HAP-1 (cell line): ENCODE results near the gene RABGAP1.

Experiments
- DNase-seq, 2 experiments: peaks; one replicate each; pipeline ENCODE4 v3.0.0-alpha.2; 2016 to 2020; ENCODE audit warnings: low spot score in 2 of 2
- H3K27me3 ChIP-seq: fragments of 250-450 bp; sonication (Bioruptor Pico); 2 replicates; pipeline ENCODE4 v1.5.1; 2020; ENCODE audit warnings: low read depth, mild to moderate bottlenecking, moderate library complexity
- H3K36me3 ChIP-seq: fragments of 250-450 bp; sonication (Bioruptor Pico); replicated peaks from 2 replicates; pipeline ENCODE4 v1.5.1; 2020; ENCODE audit warnings: mild to moderate bottlenecking
- H3K4me1 ChIP-seq: fragments of 250-450 bp; sonication (Bioruptor Pico); 2 replicates; pipeline ENCODE4 v1.5.1; 2020; ENCODE audit warnings: mild to moderate bottlenecking
- H3K4me3 ChIP-seq: fragments of 250-450 bp; sonication (Bioruptor Pico); 2 replicates; pipeline ENCODE4 v1.5.1; 2020; ENCODE audit warnings: mild to moderate bottlenecking, moderate library complexity
- H3K9me3 ChIP-seq: fragments of 250-450 bp; sonication (Bioruptor Pico); 2 replicates; pipeline ENCODE4 v1.5.1; 2020; ENCODE audit warnings: mild to moderate bottlenecking, moderate library complexity
- in situ Hi-C: fragments of 300-500 bp; cut with MboI; formaldehyde crosslinking; loops from 3 replicates; pipeline ENCODE4 v1.14.3; 2020; ENCODE audit warnings: low sequenced_read_pairs, inconsistent platforms, mixed read lengths

RABGAP1 gene

DNA sequence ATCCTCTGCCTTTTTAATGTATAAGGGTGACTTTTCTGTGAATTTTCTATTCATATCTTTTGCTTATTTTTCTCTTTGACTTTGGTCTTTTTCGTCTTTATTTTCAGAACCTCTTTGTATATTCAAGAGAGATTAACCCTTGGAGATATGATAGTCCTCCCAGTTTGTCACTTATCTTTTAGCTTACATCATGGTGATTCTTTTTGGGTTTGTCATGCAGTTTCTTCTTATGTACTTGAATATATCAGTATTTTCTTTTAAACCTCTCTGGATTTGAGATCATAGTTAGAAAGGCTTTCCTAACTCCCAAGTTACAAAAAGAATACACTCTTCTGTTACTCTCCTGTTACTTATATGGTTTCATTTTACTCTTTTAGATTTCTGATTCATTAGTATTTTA, 65.1 kb downstream of the RABGAP1 start:
- no peaks in the 10 kb centered on the region for H3K27me3 ChIP-seq
- in situ Hi-C loops, result no loop called here
- no peak for DNase-seq
- H3K9me3 ChIP-seq, result no peaks in the 10 kb centered on the region
- H3K4me1 ChIP-seq, result peaks cover 15% of the 10 kb centered on the region
- no peak overlapping the region for H3K4me3 ChIP-seq
- H3K36me3 ChIP-seq, result peaks cover 6% of the 10 kb centered on the region; the same call in 1 of the 2 replicates

DNA sequence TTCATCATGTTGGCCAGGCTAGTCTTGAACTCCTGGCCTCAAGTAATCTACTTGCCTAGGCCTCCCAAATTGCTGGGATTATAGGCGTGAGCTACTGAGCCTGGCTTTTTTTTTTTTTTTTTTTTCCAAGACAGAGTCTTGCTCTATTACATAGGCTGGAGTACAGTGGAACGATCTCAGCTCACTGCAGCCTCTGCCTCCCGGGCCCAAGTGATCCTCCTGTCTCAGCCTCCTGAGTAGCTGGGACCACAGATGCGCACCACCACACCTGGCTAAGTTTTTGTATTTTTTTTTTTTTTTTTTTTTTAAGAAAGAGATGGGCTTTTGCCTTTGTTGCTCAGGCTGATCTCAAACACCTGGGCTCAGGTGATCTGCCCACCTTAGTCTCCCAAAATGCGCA, 66.4 kb downstream of the RABGAP1 start:
- in situ Hi-C loops, result no loop called here
- Histone ChIP-seq H3K27me3 (no peaks in the 10 kb centered on the region), H3K4me1 (peaks cover 15% of the 10 kb centered on the region), H3K9me3 (no peaks in the 10 kb centered on the region), H3K4me3 (no peak overlapping the region), H3K36me3 (peaks cover 14% of the 10 kb centered on the region)
- no peak for DNase-seq

DNA sequence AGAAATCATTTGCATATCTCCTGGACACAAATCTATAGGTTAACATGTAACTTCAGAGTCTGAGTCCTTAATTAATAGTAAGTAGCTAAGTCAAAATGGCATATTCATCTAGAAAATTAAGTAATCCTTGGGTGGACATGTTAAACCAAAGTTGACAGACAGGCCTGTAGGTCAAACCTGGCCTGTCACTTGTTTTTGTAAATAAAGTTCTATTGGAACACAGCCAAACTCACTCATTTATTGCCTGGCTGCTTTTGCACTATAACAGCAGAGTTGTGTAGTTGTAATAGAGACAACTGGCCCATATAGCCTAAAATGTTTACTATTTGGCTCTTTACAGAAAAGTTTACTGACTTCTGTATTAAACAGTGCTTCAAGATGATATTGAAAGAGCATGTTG, 68.1 kb downstream of the RABGAP1 start:
- no peaks in the 10 kb centered on the region for H3K9me3 ChIP-seq
- peaks cover under 1% of the 10 kb centered on the region; the same call in 1 of the 2 replicates for H3K4me1 ChIP-seq
- DNase-seq, result no peak
- in situ Hi-C loops, result no loop called here
- H3K36me3 ChIP-seq, result peaks cover 19% of the 10 kb centered on the region
- no peak overlapping the region for H3K4me3 ChIP-seq
- H3K27me3 ChIP-seq, result no peaks in the 10 kb centered on the region

DNA sequence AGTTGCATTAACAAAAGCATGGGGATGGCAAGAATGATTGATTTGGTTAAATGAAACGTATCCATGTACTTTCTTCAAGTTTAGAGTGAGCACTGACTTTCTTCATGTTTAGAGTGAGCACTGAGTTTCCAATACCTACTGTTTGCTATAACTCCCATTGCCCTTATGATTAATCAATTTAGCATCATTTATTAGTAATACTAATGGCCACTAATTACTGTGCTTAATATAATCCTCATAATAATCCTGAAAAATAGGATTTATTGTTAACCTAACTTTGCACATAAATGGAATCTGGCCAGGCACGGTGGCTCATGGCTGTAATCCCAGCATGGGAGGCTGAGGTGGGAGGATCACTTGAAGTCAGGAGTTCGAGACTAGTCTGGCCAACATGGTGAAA, 70.6 kb downstream of the RABGAP1 start:
- Histone ChIP-seq H3K4me1 (peaks cover 8% of the 10 kb centered on the region), H3K9me3 (no peaks in the 10 kb centered on the region), H3K4me3 (no peak overlapping the region), H3K36me3 (peaks cover 31% of the 10 kb centered on the region), H3K27me3 (no peaks in the 10 kb centered on the region)
- in situ Hi-C loops, result no loop called here
- no peak for DNase-seq

DNA sequence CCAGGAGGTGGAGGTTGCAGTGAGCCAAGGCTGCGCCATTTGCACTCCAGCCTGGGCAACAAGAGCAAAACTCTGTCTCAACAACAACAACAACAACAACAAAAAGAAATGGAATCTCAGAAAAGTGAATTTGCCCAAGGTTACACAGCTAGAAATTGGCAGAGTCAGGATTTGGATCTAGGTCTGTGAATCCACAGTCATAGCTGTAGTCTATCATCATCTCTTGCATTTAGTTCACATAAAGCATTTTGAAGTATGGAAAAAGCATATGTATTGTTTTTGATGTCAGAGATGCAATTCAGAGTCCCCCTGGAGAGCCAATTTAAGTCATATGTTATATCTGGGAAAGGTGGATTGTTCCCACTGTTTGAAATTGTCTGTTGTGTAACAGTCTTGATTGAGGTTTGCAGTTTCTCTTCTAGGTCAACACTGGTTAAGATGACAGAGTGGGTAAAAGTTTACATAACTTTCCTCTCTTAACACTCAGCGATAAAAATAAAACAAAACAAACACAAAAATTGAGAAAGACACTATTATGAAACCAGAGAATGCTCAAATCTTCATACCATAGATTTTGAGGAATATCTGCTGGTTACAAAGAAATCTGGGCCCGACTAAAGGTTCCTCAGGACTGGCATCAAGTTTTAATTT, 71.2 kb downstream of the RABGAP1 start:
- H3K27me3 ChIP-seq, result no peaks in the 10 kb centered on the region
- in situ Hi-C loops, result no loop called here
- no peaks in the 10 kb centered on the region for H3K9me3 ChIP-seq
- H3K36me3 ChIP-seq, result peaks cover 31% of the 10 kb centered on the region
- H3K4me3 ChIP-seq, result no peak overlapping the region
- DNase-seq, result no peak
- H3K4me1 ChIP-seq, result peaks cover 13% of the 10 kb centered on the region

DNA sequence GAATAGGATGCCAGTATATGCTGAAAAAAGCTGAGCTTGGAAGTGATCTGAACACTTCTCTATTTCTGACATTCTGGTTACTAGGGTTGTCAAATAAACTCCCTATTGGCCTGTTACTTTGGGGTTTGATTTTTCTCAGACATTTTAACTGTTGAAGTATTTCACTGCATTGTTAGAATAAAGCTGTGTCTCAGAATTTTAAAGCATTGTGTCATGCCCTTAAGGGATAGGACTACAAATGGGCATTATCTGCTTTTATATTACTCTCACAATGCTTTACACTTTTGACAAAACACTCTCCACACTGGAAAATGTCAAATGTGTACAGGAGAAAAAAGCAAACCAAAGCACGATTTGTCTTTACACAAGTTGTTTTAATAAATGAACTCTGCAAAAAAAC, 75.8 kb downstream of the RABGAP1 start:
- Histone ChIP-seq H3K27me3 (no peaks in the 10 kb centered on the region), H3K4me1 (peaks cover 21% of the 10 kb centered on the region), H3K36me3 (peaks cover 30% of the 10 kb centered on the region), H3K4me3 (no peak overlapping the region), H3K9me3 (no peaks in the 10 kb centered on the region)
- peak in 1 of 2 experiments; percentile 72 for DNase-seq
- in situ Hi-C loops, result no loop called here

DNA sequence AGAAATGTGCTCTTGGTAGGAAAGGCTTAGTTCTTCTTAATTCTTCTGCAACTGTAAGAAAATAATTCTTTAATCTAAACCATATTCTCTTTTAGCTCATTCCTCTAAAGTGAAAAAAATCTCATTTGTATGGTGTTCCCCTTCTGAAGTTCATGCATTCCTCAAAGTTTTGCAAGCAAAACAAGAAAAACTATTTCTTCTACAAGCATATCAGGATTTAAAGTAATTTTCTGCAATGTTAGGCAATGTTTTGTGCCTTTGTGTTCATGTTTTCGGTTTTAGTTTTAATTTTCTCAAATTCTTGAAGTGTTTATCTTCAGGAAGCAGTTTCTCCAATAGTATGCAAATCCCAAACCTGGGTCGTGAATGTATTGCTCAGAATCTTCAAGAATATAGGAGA, 80.0 kb downstream of the RABGAP1 start:
- Histone ChIP-seq H3K27me3 (no peaks in the 10 kb centered on the region), H3K4me3 (no peak overlapping the region), H3K9me3 (no peaks in the 10 kb centered on the region), H3K4me1 (peaks cover 19% of the 10 kb centered on the region), H3K36me3 (peaks cover 15% of the 10 kb centered on the region)
- no peak for DNase-seq
- in situ Hi-C loops, result no loop called here

DNA sequence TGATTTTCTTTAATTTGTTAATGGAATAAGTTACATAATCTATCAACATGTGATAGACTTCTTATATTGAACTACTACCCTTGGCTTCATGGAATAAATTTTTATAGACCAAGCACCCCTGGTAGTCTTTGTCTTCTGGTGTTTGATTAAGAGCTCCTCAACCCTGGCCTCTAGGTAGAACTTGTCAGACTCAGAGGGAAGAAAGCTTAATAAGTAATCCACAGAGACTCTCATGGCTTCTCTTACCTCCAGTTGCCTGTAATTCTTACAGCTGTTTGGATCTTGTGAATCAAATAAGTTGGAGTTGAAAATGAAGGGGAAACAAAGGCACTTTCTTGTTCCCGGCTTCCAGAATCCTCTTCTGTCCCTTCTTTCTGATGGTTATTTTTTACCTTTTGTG, 85.6 kb downstream of the RABGAP1 start:
- no peak for DNase-seq
- in situ Hi-C loops, result no loop called here
- Histone ChIP-seq H3K4me1 (no peaks in the 10 kb centered on the region), H3K27me3 (no peaks in the 10 kb centered on the region), H3K4me3 (no peak overlapping the region), H3K9me3 (no peaks in the 10 kb centered on the region), H3K36me3 (no peaks in the 10 kb centered on the region)

DNA sequence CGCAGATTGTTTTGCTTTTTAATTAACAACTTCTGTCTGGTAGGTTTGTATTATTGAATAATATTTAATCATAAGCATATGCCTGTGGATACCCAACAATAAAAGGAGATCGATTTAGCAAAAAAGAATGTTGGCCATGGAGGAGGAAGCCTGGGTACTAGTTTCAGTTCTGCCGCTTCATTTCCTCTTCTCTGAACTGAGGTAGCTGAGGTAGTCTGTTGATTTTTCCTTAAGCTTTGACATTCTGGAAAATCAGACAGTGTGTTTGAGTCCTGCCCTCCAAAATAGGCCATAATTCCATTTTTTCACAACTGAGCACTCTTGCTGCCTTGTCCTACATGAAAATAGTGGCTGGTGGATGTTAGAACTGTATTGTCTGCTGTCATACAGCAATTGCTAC, 86.7 kb downstream of the RABGAP1 start:
- in situ Hi-C loops, result no loop called here
- no peak for DNase-seq
- Histone ChIP-seq H3K9me3 (no peaks in the 10 kb centered on the region), H3K4me1 (no peaks in the 10 kb centered on the region), H3K36me3 (no peaks in the 10 kb centered on the region), H3K27me3 (no peaks in the 10 kb centered on the region), H3K4me3 (no peak overlapping the region)

DNA sequence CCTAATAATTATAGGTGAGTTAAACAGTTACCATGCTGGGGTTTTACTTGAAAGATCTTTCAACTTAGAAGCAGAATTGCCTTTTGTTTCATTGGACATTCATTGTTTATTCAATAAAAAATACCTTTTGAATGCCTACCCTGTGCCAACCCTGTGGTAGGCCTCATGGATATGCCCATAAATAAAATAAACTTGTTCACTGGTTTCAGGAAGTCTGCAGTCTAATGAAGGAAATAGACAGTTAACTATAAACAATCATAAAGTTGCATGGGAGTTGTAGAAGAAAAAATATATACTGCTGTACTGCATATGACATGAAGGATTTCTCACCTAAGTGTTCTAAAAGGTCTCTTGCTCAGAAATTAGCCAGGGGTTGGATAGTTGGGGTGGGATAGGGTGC, 87.3 kb downstream of the RABGAP1 start:
- H3K4me1 ChIP-seq, result no peaks in the 10 kb centered on the region
- in situ Hi-C loops, result no loop called here
- H3K9me3 ChIP-seq, result no peaks in the 10 kb centered on the region
- no peaks in the 10 kb centered on the region for H3K36me3 ChIP-seq
- H3K4me3 ChIP-seq, result no peak overlapping the region
- H3K27me3 ChIP-seq, result no peaks in the 10 kb centered on the region
- DNase-seq, result no peak

DNA sequence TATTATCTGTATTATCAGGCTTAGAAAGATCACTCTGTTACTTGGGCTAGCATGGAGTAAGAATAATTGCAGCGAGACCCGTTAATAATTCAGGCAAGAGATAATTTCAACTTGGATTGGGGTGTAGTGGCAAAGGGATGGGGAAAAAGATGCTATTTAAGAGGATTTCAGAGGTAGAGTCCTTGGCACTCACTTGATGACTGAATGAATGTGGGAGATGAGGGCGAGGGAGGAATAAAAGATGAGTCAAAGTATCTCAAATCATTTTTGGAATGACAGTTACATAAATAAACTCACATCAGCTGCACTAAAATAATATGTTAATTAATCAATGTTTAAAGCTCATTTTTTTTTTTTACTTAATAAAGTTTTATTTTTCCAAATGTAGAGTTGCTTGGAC, 88.2 kb downstream of the RABGAP1 start:
- no peak overlapping the region for H3K4me3 ChIP-seq
- no peaks in the 10 kb centered on the region for H3K36me3 ChIP-seq
- H3K27me3 ChIP-seq, result no peaks in the 10 kb centered on the region
- DNase-seq, result no peak
- in situ Hi-C loops, result no loop called here
- H3K9me3 ChIP-seq, result no peaks in the 10 kb centered on the region
- H3K4me1 ChIP-seq, result no peaks in the 10 kb centered on the region

DNA sequence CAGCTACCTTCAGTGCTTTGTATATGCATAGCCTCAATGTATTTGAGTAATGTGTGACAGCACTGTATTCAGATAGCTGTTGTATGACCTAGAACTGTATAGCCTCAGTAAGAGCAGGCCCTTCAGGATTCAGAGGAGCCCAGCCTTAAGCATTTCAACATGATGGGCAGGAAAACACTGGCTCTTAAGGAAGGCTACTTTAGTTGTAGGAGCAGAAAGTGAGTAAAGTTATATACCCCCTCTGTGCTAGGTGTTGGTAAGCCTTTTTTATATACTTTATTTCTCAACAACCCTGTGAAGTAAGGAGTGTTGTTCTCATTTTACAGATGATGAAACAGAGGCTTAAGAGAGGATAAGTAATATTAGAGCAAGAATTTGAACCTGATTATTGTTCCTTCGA, 91.1 kb downstream of the RABGAP1 start:
- DNase-seq, result no peak
- no peaks in the 10 kb centered on the region for H3K27me3 ChIP-seq
- no peak overlapping the region for H3K4me3 ChIP-seq
- H3K9me3 ChIP-seq, result no peaks in the 10 kb centered on the region
- no peaks in the 10 kb centered on the region for H3K36me3 ChIP-seq
- in situ Hi-C loops, result no loop called here
- no peaks in the 10 kb centered on the region for H3K4me1 ChIP-seq

DNA sequence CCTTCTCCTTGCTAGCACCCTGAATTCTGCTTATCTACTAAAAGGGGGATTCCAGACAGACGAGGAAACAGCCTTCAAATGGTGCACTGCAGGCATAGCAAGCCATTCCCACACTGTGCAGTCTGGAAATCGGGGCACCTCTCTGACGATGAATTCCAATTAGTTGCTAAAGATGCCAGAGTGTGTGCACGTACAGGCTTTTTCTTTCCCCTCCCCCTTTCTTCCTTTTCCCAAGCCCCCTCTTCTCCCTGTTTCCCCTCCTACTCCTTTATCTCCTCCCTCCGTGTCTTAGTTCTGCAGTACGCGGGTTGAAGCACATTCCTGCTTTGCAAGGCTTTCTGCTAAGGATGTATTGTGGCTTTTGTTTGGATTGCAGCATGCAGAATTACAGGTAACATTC, 92.5 kb downstream of the RABGAP1 start, which contains the start of gene GPR21:
GPR21 (plus strand) TSS at position 316 of the 400 bp plus-strand sequence. CDS start 900 bp downstream, outside the sequence.
- in situ Hi-C loops, result no loop called here
- no peaks in the 10 kb centered on the region for H3K36me3 ChIP-seq
- no peaks in the 10 kb centered on the region for H3K27me3 ChIP-seq
- H3K4me3 ChIP-seq, result no peak within 1 kb of the TSS
- H3K9me3 ChIP-seq, result no peaks in the 10 kb centered on the region
- no peak for DNase-seq
- H3K4me1 ChIP-seq, result no peaks in the 10 kb centered on the region

DNA sequence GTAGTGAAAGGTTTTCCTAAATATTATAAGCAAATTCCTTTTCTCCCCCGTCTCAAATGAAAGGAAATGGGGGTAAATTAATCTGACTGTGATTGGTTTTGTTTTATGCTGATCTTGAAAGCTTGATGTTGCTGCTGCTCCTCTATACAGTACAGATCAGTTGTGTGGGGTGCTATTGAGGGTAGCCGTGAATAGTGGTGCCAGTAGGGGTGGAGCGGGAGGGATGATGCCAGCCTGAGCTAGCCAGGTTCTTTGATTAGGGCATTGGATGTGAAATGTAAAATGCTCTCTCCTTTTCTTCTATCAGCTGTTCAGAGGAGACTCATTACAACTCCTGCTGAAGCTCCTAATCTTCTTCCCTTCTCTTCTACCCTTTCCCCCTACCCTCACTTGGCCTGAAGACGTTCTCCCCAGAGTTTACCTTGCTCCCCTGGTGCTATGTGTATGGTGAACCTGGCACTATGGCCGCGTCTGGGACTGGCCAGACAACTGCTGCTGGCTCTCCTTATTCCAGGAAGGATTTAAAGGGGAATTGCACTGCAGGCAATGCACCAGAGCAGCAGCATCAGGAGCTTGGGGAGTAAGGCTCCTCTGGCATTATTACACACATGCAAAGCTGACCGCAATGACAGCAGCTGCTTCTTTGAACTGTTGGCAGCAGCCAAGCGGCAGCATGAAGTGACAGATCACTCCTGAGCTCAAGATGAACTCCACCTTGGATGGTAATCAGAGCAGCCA, 93.2 kb downstream of the RABGAP1 start:
- Histone ChIP-seq H3K9me3 (no peaks in the 10 kb centered on the region), H3K27me3 (no peaks in the 10 kb centered on the region), H3K4me1 (no peaks in the 10 kb centered on the region), H3K36me3 (no peaks in the 10 kb centered on the region), H3K4me3 (no peak overlapping the region)
- in situ Hi-C loops, result no loop called here
- DNase-seq, result no peak
